NCI-H128 (cell line): Measurements from ENCODE around the gene TSSC4.

Experiments
- DNase-seq: peaks from one replicate; lab custom pipeline; 2025; ENCODE audit not compliant: unreplicated experiment; lab: John Stamatoyannopoulos, UW

The TSSC4 gene

DNA sequence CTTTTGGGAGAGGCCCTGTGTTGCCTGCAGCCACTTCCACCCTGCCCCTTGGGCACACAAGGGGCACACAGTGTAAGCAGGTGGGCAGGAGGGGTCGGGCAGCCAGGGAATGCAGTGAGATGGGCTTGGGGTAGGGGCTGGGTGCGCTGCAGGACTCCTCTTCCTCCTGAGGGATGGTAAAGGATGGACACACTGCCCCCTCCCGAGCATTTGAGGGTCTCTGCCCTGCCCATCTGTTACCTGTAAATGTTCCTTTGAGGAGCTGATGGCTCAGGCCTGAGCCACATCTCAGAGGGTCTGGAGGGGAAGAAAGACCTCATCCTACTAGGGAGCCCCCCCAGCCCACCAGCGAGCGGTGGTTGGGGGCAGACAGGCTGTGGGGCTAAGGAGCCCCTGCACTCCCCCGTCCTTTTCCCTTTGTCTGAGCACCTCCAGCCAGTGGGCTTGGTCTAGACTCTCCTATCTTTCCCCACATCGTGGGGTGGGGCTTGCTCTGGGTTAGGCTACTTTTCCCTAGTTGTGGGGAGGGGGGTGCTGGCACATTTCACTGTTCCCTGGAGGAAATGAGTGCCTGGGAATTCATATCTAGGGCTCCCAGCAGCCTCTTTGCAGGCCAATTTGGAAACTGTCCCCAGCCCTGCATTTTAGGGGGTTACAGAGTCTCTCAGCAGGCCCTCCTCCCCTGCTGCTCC, 1.7 kb upstream of the TSSC4 start:
- no peak for DNase-seq

DNA sequence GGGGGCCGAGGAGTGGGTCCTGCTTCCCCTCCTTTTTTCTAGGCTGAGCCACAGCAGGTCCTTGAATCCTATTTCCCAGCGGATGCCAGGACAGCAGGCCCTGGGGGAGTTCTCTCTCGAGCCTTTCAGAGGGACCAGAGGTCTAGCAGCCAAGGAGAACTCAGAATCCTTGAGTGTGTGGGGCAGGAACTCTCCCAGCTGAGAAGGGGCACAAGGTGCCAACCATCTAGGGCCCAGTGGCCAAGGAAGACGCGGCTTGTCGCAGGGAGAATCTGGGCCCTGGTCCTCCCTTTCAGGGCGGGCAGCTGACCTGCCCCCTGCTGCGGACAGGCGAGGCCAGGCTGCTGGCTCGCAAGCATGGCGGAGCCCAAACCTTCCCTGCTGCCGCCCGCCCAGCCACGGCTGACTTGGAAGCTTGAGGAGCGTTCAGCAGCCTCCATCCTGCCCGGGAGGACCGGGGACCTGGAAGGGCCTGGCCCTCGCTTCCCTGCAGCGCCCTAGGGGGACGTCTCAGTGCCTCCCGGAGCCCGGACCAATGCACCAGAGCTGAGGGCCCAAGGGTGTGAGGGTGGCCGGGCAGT, 972 bp upstream of the TSSC4 start:
- no peak for DNase-seq

DNA sequence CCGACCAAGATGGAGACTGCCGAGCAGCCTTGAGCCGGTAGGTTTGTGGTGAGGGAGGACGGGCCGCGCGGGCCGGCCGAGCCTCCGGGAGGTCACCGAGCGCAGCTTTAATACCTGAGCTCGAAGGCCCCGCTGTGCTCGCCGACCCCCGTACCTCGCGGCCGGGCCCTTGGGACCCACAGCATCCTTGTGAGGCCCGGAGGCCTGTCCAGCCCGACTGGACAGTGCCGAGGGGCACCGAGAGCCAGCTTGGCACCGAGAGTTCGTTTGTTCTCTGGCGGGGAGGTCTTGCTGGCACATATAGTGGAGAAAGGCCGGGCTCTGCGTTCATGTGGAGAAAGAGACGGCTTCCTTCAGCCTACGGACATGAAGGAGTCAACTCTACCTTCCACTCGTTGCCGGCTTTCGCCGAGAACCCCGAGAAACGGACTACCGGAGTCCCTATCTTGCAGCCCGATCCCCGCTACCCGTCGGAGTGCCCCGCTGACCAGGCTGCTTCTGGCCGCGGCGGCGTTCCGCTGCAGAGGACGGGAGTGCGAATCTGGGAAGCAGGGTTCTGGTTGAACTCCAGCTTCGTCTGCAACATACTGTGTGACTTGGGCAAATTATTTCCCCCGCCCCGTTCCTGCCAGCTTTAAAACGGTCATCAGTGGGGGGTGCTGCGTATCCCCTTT, 349 bp downstream of the TSSC4 start:
- DNase-seq = no peak

GRCh38 chr11:2401436-2401984, 960 bp downstream of the TSSC4 start:
- no peak for DNase-seq

DNA sequence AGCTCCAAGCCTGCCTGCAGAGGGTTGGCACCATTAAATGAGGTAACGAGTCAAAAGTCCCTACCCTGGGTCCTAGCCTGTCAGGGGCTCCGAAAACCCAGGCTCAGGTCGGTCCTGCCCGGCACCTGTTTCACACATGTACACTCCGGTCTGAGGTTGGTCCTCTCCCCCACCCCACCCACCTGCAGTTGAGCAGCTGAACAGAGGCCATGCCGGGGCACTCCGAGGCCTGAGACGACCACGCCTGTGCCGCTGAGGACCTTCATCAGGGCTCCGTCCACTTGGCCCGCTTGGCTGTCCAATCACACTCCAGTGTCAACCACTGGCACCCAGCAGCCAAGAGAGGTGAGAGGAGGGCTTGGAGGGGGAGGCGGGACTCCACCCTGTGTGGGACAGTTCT, 1.6 kb downstream of the TSSC4 start:
- DNase-seq = no peak

DNA sequence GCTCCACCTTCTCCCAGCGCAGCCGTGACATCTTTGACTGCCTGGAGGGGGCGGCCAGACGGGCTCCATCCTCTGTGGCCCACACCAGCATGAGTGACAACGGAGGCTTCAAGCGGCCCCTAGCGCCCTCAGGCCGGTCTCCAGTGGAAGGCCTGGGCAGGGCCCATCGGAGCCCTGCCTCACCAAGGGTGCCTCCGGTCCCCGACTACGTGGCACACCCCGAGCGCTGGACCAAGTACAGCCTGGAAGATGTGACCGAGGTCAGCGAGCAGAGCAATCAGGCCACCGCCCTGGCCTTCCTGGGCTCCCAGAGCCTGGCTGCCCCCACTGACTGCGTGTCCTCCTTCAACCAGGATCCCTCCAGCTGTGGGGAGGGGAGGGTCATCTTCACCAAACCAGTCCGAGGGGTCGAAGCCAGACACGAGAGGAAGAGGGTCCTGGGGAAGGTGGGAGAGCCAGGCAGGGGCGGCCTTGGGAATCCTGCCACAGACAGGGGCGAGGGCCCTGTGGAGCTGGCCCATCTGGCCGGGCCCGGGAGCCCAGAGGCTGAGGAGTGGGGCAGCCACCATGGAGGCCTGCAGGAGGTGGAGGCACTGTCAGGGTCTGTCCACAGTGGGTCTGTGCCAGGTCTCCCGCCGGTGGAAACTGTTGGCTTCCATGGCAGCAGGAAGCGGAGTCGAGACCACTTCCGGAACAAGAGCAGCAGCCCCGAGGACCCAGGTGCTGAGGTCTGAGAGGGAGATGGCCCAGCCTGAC, 2.5 kb downstream of the TSSC4 start:
- DNase-seq = no peak

- DNase-seq = no peak
Measured at GRCh38 chr11:2404735-2405196, 4.2 kb downstream of the TSSC4 start.

- no peak for DNase-seq
Measured at GRCh38 chr11:2406451-2406850, 5.9 kb downstream of the TSSC4 start.

GRCh38 chr11:2406878-2407410, 6.4 kb downstream of the TSSC4 start:
- DNase-seq = no peak

GRCh38 chr11:2408671-2409070, 8.1 kb downstream of the TSSC4 start:
- DNase-seq = no peak

- DNase-seq = no peak
Measured at GRCh38 chr11:2409126-2409525, 8.6 kb downstream of the TSSC4 start.

GRCh38 chr11:2409611-2410468, 9.3 kb downstream of the TSSC4 start:
- no peak for DNase-seq

DNA sequence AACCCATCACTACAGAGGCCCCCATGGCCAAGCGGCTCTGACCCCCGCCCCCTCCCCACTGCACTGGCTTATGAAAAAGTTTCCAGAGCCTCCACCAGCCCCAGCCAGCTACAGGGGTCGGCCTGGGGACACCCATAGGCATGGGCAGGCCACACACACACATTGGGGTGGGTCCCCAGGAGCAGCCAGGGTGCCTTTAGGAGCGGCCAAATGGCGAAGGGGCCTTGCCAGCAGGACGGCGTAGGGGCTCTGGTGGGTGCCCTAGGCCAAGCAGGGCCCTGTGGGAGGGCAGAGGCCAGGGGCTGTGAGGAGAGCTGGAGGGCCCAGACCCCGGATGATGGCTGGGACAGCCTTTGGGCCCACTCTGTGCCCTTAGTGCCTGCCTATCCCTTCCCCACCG, 10.1 kb downstream of the TSSC4 start:
- DNase-seq = no peak

- DNase-seq = no peak
Measured at GRCh38 chr11:2411446-2412305, 11.1 kb downstream of the TSSC4 start.

DNA sequence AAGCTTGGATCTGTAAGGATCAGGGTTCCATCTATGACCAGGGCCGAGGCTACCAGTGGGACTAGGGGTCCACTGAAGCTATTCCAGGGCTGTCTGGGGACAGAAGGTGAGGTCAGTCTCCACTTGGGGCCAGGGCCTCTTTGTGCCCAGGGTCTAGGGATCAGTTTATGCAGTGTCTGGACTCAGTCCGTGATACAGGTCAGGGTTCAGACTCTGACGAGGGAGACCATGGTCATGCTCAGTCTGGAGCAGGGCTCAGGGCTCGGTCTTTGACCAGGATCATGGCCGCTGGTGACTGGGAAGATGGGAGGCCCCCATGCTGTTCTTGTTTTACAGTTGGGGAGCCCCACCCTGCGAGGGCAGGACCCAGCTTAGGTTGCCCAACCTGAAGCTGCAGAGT, 11.8 kb downstream of the TSSC4 start:
- no peak for DNase-seq

- DNase-seq = no peak
Measured at GRCh38 chr11:2413742-2414579, 13.4 kb downstream of the TSSC4 start.

- DNase-seq = no peak
Measured at GRCh38 chr11:2414616-2415015, 14.1 kb downstream of the TSSC4 start.

DNA sequence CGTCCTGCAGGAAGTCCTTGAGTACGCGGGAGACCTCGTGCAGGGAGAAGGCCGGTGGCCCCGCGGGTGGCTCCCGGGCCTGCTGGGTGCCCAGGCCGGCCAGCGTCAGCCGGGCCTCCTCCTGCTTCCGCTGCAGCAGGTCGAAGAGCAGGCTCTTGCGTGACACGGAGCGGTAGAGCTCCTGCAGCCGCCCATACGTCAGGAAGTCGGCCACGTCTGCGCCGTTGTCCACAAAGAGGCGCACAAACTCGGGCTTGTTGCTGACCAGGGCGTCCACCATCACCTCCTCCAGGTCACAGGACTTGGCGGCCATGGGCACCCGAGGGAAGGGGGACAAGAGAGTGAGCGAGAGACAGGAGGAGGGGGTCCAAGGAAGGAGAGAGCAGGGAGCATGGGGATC, 14.6 kb downstream of the TSSC4 start:
- DNase-seq = no peak
